GM12892 (cell line): ENCODE data around the gene KLHL28.

ENCODE experiments used
- POLR2A ChIP-seq: IDR thresholded peaks from 2 replicates; pipeline ENCODE4 v1.6.1; 2011; ENCODE audit warnings: low read depth, low read length, control low read depth
- POLR2AphosphoS5 ChIP-seq: IDR thresholded peaks from 2 replicates; pipeline ENCODE4 v1.6.1; 2011; ENCODE audit warnings: low read depth, low read length, control low read depth

- TF ChIP-seq POLR2AphosphoS5 (no peak), POLR2A (no peak)
Observed at GRCh38 chr14:44995770-44996294, 34.1 kb upstream of the KLHL28 start.
